Lower lobe of right lung (tissue), 2 donors: ENCODE results near the gene CD28. TPM values are rescaled to one million over a fixed set of nuclear protein-coding genes. Genes with fewer than 3 reads are reported as not detected.
A peak's percentile ranks its signal among the peaks of the same experiment; 100 is the strongest.
"Not testable (repeated sequence)": the region's sequence is repeated elsewhere in the genome, so short reads cannot be mapped to it uniquely, and the experiment has no call there.

Experiments used
- ATAC-seq, 2 donors: fragments of 200-7000 bp; cut with Tn5 transposase; one replicate each; pipeline ENCODE4 v1.9.1; 2020 to 2022; ENCODE audit warnings: mild to moderate bottlenecking in 2 of 2, moderate library complexity in 2 of 2
- DNase-seq: peaks from one replicate; pipeline ENCODE4 v3.0.0-alpha.2; 2020
- H3K27ac ChIP-seq: fragments of 200-600 bp; one replicate; pipeline ENCODE4 v1.8.0; 2022
- H3K27me3 ChIP-seq: fragments of 200-600 bp; one replicate; pipeline ENCODE4 v1.8.0; 2022; ENCODE audit warnings: low read depth
- H3K36me3 ChIP-seq: fragments of 200-600 bp; one replicate; pipeline ENCODE4 v1.8.0; 2022; ENCODE audit warnings: mild to moderate bottlenecking
- H3K4me1 ChIP-seq: fragments of 200-600 bp; one replicate; pipeline ENCODE4 v1.8.0; 2022
- H3K4me3 ChIP-seq: fragments of 200-600 bp; one replicate; pipeline ENCODE4 v1.8.0; 2022; ENCODE audit warnings: mild to moderate bottlenecking
- H3K9me3 ChIP-seq: fragments of 200-600 bp; one replicate; pipeline ENCODE4 v1.8.0; 2022
- CTCF ChIP-seq: fragments of 200-600 bp; IDR thresholded peaks from one replicate; pipeline ENCODE4 v1.8.0; 2022; ENCODE audit warnings: antibody characterized with exemption, mild to moderate bottlenecking
- intact Hi-C: fragments of 100-400 bp; cut with DNase I; formaldehyde crosslinking; loops from one replicate; pipeline ENCODE4 v1.11.0; 2022
- total RNA-seq: library from RNA; stranded (reverse); fragmentation: NEBNext Ultra II Directional; extraction: Animal tissue kit (Norgen Biotek cat#: 25700); gene quantifications from one replicate; pipeline ENCODE4 v1.2.1, GENCODE V29; 2021
- donor health status: DM: no; HTN: yes; CAD: no; lungs with severe emphysema.

CD28 gene
- total RNA-seq, 1 donor from 2014 or later = 2.2 TPM

- H3K36me3 ChIP-seq = no peaks in the 10 kb centered on the region
- TF ChIP-seq CTCF = no peak
- no peaks in the 10 kb centered on the region for H3K27me3 ChIP-seq
- peaks cover 26% of the 10 kb centered on the region for H3K4me1 ChIP-seq
- ATAC-seq = no peak
- H3K9me3 ChIP-seq = no peaks in the 10 kb centered on the region
- no peak overlapping the region for H3K4me3 ChIP-seq
- intact Hi-C loops = no loop called here
- no peak for DNase-seq
- H3K27ac ChIP-seq = no peak overlapping the region
These were observed 74.7 kb downstream of the CD28 start for GRCh38 chr2:203781151-203781550.

- H3K9me3 ChIP-seq = no peaks in the 10 kb centered on the region
- no peaks in the 10 kb centered on the region for H3K36me3 ChIP-seq
- no peak for DNase-seq
- peaks cover 38% of the 10 kb centered on the region for H3K4me1 ChIP-seq
- peak overlapping the region; percentile 74 for H3K27ac ChIP-seq
- no peak overlapping the region for H3K4me3 ChIP-seq
- intact Hi-C loops = no loop called here
- peak; percentile 83 to 89 for ATAC-seq
- no peaks in the 10 kb centered on the region for H3K27me3 ChIP-seq
- peak; percentile 66 for TF ChIP-seq CTCF
These were observed 76.0 kb downstream of the CD28 start for GRCh38 chr2:203782262-203782976.

- no peaks in the 10 kb centered on the region for H3K27me3 ChIP-seq
- intact Hi-C loops = no loop called here
- peaks cover 50% of the 10 kb centered on the region for H3K4me1 ChIP-seq
- no peak for TF ChIP-seq CTCF
- DNase-seq = no peak
- H3K36me3 ChIP-seq = no peaks in the 10 kb centered on the region
- peak; percentile 61 to 72 for ATAC-seq
- H3K9me3 ChIP-seq = no peaks in the 10 kb centered on the region
- H3K27ac ChIP-seq = peak overlapping the region; percentile 74
- no peak overlapping the region for H3K4me3 ChIP-seq
These were observed 77.2 kb downstream of the CD28 start for GRCh38 chr2:203783496-203784203.

GRCh38 chr2:203784710-203785270 is 78.4 kb downstream of the CD28 start:
- H3K27me3 ChIP-seq, intact Hi-C loops: not testable (repeated sequence)

GRCh38 chr2:203785391-203786110 is 79.1 kb downstream of the CD28 start:
- H3K9me3 ChIP-seq = not testable (repeated sequence)
- peak overlapping the region; percentile 61 for H3K27ac ChIP-seq

More at GRCh38 chr2:203784710-203785270, 78.4 kb downstream of the CD28 start:
- not testable (repeated sequence) for H3K36me3 ChIP-seq, DNase-seq, ATAC-seq, H3K4me3 ChIP-seq, H3K9me3 ChIP-seq, H3K27ac ChIP-seq
- H3K4me1 ChIP-seq = peaks cover 54% of the 10 kb centered on the region

GRCh38 chr2:203786549-203787351 is 80.3 kb downstream of the CD28 start:
- no peak for DNase-seq
- Histone ChIP-seq H3K4me1 (peaks cover 54% of the 10 kb centered on the region), H3K27ac (peak overlapping the region; percentile 61), H3K36me3 (no peaks in the 10 kb centered on the region), H3K4me3 (no peak overlapping the region), H3K9me3 (no peaks in the 10 kb centered on the region), H3K27me3 (no peaks in the 10 kb centered on the region)
- intact Hi-C loops = no loop called here
- ATAC-seq = peak; percentile 38 to 45
- TF ChIP-seq CTCF = no peak

More at GRCh38 chr2:203785391-203786110, 79.1 kb downstream of the CD28 start:
- intact Hi-C loops, H3K27me3 ChIP-seq, ATAC-seq, DNase-seq, H3K4me3 ChIP-seq, H3K36me3 ChIP-seq: not testable (repeated sequence)
- peaks cover 54% of the 10 kb centered on the region for H3K4me1 ChIP-seq
